H1 (cell line): ENCODE data around the gene SPSB1. TPM values are rescaled to one million over a fixed set of nuclear protein-coding genes. Genes with fewer than 3 reads are reported as not detected.

ENCODE experiments used
- ATF2 ChIP-seq: IDR thresholded peaks from 2 replicates; pipeline ENCODE4 v1.6.1; 2012; ENCODE audit warnings: low read length, inconsistent platforms
- BRCA1 ChIP-seq: IDR thresholded peaks from 2 replicates; pipeline ENCODE4 v1.6.1; 2012; ENCODE audit warnings: low read depth, low read length, improper control_type of control experiment
- EP300 ChIP-seq, 2 experiments: IDR thresholded peaks; 1 replicate in 1 of 2; 2 replicates in 1 of 2; pipeline ENCODE4 v1.6.1; 2011 to 2012; ENCODE audit warnings: low read depth in 2 of 2, low read length in 2 of 2, mild to moderate bottlenecking in 2 of 2, borderline replicate concordance in 1 of 2, inconsistent platforms in 1 of 2, moderate library complexity in 1 of 2
- GABPA ChIP-seq: IDR thresholded peaks from 2 replicates; pipeline ENCODE4 v1.6.1; 2011; ENCODE audit warnings: mild to moderate bottlenecking, low read length, moderate library complexity, borderline replicate concordance; ENCODE audit not compliant: insufficient read depth
- SAP30 ChIP-seq: fragments of 300-600 bp; sonication (generic); IDR thresholded peaks from 2 replicates; pipeline ENCODE4 v1.7.1; 2012; ENCODE audit warnings: low read length, moderate library complexity, mild to moderate bottlenecking, inconsistent platforms; ENCODE audit not compliant: insufficient read depth, insufficient replicate concordance
- TAF7 ChIP-seq: optimal IDR thresholded peaks from 2 replicates; pipeline ENCODE3; 2011; ENCODE audit warnings: low read depth, mild to moderate bottlenecking, inconsistent platforms, low read length, moderate library complexity, borderline replicate concordance
- polyA plus RNA-seq, 7 experiments: library from polyadenylated mRNA; depleted of rRNA in 3 of 7; stranded (reverse) in 5 of 7; unstranded in 2 of 7; fragments of >200 nt in 5 of 7; fragments of 200-250 nt in 2 of 7; gene quantifications; 1 replicate in 5 of 7; 2 replicates in 1 of 7; 4 replicates in 1 of 7; pipeline versions ENCODE4 v1.2.1 to v1.2.3, GENCODE V29; 2011 to 2013; ENCODE audit warnings: missing spikeins in 2 of 7, mixed read lengths in 2 of 7
- total RNA-seq: library from RNA; stranded (reverse); fragmentation: NEBNext Ultra II Directional; extraction: Animal tissue kit (Norgen Biotek cat#: 25700); gene quantifications from 2 replicates; pipeline ENCODE4 v1.2.1, GENCODE V29; 2021
- TF ChIP-seq, protein P1 (sequence below): fragments of 300-600 bp; sonication (generic); IDR thresholded peaks from 2 replicates; pipeline ENCODE4 v1.7.1; 2012; ENCODE audit warnings: low read length, moderate library complexity, mild to moderate bottlenecking, inconsistent platforms; ENCODE audit not compliant: insufficient replicate concordance

Gene SPSB1
- total and polyA plus RNA-seq, 2 of the 8 experiments (the other 6 are each of a cell fraction or from before 2014, with no cell fraction given), result 5.3 to 6.4 TPM

GRCh38 chr1:9292361-9293240 lies at the start of gene SPSB1 (continued):
- no peak for TF ChIP-seq EP300 (IDR thresholded peaks at IDR 0.05; ENCODE audit: borderline replicate concordance in 1 of 2, low read depth in 2 of 2, low read length in 2 of 2)
- no peak for TF ChIP-seq SAP30
- TF ChIP-seq ATF2, result no peak
- peak; percentile 75 for TF ChIP-seq TAF7
- TF ChIP-seq, protein P1, sequence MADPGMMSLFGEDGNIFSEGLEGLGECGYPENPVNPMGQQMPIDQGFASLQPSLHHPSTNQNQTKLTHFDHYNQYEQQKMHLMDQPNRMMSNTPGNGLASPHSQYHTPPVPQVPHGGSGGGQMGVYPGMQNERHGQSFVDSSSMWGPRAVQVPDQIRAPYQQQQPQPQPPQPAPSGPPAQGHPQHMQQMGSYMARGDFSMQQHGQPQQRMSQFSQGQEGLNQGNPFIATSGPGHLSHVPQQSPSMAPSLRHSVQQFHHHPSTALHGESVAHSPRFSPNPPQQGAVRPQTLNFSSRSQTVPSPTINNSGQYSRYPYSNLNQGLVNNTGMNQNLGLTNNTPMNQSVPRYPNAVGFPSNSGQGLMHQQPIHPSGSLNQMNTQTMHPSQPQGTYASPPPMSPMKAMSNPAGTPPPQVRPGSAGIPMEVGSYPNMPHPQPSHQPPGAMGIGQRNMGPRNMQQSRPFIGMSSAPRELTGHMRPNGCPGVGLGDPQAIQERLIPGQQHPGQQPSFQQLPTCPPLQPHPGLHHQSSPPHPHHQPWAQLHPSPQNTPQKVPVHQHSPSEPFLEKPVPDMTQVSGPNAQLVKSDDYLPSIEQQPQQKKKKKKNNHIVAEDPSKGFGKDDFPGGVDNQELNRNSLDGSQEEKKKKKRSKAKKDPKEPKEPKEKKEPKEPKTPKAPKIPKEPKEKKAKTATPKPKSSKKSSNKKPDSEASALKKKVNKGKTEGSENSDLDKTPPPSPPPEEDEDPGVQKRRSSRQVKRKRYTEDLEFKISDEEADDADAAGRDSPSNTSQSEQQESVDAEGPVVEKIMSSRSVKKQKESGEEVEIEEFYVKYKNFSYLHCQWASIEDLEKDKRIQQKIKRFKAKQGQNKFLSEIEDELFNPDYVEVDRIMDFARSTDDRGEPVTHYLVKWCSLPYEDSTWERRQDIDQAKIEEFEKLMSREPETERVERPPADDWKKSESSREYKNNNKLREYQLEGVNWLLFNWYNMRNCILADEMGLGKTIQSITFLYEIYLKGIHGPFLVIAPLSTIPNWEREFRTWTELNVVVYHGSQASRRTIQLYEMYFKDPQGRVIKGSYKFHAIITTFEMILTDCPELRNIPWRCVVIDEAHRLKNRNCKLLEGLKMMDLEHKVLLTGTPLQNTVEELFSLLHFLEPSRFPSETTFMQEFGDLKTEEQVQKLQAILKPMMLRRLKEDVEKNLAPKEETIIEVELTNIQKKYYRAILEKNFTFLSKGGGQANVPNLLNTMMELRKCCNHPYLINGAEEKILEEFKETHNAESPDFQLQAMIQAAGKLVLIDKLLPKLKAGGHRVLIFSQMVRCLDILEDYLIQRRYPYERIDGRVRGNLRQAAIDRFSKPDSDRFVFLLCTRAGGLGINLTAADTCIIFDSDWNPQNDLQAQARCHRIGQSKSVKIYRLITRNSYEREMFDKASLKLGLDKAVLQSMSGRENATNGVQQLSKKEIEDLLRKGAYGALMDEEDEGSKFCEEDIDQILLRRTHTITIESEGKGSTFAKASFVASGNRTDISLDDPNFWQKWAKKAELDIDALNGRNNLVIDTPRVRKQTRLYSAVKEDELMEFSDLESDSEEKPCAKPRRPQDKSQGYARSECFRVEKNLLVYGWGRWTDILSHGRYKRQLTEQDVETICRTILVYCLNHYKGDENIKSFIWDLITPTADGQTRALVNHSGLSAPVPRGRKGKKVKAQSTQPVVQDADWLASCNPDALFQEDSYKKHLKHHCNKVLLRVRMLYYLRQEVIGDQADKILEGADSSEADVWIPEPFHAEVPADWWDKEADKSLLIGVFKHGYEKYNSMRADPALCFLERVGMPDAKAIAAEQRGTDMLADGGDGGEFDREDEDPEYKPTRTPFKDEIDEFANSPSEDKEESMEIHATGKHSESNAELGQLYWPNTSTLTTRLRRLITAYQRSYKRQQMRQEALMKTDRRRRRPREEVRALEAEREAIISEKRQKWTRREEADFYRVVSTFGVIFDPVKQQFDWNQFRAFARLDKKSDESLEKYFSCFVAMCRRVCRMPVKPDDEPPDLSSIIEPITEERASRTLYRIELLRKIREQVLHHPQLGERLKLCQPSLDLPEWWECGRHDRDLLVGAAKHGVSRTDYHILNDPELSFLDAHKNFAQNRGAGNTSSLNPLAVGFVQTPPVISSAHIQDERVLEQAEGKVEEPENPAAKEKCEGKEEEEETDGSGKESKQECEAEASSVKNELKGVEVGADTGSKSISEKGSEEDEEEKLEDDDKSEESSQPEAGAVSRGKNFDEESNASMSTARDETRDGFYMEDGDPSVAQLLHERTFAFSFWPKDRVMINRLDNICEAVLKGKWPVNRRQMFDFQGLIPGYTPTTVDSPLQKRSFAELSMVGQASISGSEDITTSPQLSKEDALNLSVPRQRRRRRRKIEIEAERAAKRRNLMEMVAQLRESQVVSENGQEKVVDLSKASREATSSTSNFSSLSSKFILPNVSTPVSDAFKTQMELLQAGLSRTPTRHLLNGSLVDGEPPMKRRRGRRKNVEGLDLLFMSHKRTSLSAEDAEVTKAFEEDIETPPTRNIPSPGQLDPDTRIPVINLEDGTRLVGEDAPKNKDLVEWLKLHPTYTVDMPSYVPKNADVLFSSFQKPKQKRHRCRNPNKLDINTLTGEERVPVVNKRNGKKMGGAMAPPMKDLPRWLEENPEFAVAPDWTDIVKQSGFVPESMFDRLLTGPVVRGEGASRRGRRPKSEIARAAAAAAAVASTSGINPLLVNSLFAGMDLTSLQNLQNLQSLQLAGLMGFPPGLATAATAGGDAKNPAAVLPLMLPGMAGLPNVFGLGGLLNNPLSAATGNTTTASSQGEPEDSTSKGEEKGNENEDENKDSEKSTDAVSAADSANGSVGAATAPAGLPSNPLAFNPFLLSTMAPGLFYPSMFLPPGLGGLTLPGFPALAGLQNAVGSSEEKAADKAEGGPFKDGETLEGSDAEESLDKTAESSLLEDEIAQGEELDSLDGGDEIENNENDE, result no peak
- no peak for TF ChIP-seq BRCA1
- TF ChIP-seq GABPA, result no peak
